Forelimb muscle (tissue), 1 donor: ENCODE results near the gene GYPC. TPM values are rescaled to one million over a fixed set of nuclear protein-coding genes. Genes with fewer than 3 reads are reported as not detected.
"Not testable (repeated sequence)": the region's sequence is repeated elsewhere in the genome, so short reads cannot be mapped to it uniquely, and the experiment has no call there.

Experiments used
- DNase-seq: peaks from one replicate; pipeline ENCODE4 v3.0.0-alpha.2; 2013; ENCODE audit warnings: low read depth
- polyA plus RNA-seq: library from polyadenylated mRNA; unstranded; fragments of 120-200 nt; gene quantifications from one replicate; pipeline ENCODE4 v1.2.1, GENCODE V29; 2013; ENCODE audit not compliant: insufficient read length

Gene GYPC
- polyA plus RNA-seq, 1 donor, result 108 TPM

- DNase-seq, result no peak
These were observed 43.1 kb downstream of the GYPC start for GRCh38 chr2:126699018-126699417.

GRCh38 chr2:126699716-126700581, 44.0 kb downstream of the GYPC start:
- peak; percentile 67 for DNase-seq

GRCh38 chr2:126700677-126701076, 44.7 kb downstream of the GYPC start:
- no peak for DNase-seq

- no peak for DNase-seq
These were observed 47.4 kb downstream of the GYPC start for GRCh38 chr2:126703311-126703710.

GRCh38 chr2:126704434-126705160, 48.6 kb downstream of the GYPC start:
- DNase-seq, result peak; percentile 50

- no peak for DNase-seq
These were observed 51.2 kb downstream of the GYPC start for GRCh38 chr2:126707191-126707590.

GRCh38 chr2:126707941-126708340, 52.0 kb downstream of the GYPC start:
- no peak for DNase-seq

GRCh38 chr2:126714191-126714965, 58.4 kb downstream of the GYPC start:
- no peak for DNase-seq

- no peak for DNase-seq
These were observed 59.2 kb downstream of the GYPC start for GRCh38 chr2:126715111-126715510.

GRCh38 chr2:126715576-126716406, 59.8 kb downstream of the GYPC start:
- DNase-seq, result no peak

GRCh38 chr2:126717277-126717676, 61.3 kb downstream of the GYPC start:
- not testable (repeated sequence) for DNase-seq

- no peak for DNase-seq
These were observed 62.0 kb downstream of the GYPC start for GRCh38 chr2:126717928-126718327.

GRCh38 chr2:126719191-126719832, 63.4 kb downstream of the GYPC start:
- DNase-seq, result no peak

GRCh38 chr2:126719833-126720351, 63.9 kb downstream of the GYPC start:
- DNase-seq, result no peak

GRCh38 chr2:126720638-126721037, 64.7 kb downstream of the GYPC start:
- no peak for DNase-seq

GRCh38 chr2:126722081-126722480, 66.1 kb downstream of the GYPC start:
- no peak for DNase-seq

GRCh38 chr2:126722546-126722945, 66.6 kb downstream of the GYPC start:
- no peak for DNase-seq

- no peak for DNase-seq
These were observed 67.4 kb downstream of the GYPC start for GRCh38 chr2:126723281-126723815.

- DNase-seq, result no peak
These were observed 69.6 kb downstream of the GYPC start for GRCh38 chr2:126725580-126725979.

GRCh38 chr2:126729896-126730295, 73.9 kb downstream of the GYPC start:
- no peak for DNase-seq
